Stimulated activated CD4-positive, alpha-beta T cell treated with anti-CD3 and anti-CD28 coated beads, Interleukin-12 subunit alpha, Interleukin-12 subunit beta, amount 100 ng/mL, for 4 hours (primary cell): Measurements from ENCODE around the gene CCNYL1.
A peak's percentile ranks its signal among the peaks of the same experiment; 100 is the strongest.

Source experiments
- DNase-seq: peaks from one replicate; pipeline ENCODE4 v3.0.0-alpha.2; 2020

Gene CCNYL1

DNA sequence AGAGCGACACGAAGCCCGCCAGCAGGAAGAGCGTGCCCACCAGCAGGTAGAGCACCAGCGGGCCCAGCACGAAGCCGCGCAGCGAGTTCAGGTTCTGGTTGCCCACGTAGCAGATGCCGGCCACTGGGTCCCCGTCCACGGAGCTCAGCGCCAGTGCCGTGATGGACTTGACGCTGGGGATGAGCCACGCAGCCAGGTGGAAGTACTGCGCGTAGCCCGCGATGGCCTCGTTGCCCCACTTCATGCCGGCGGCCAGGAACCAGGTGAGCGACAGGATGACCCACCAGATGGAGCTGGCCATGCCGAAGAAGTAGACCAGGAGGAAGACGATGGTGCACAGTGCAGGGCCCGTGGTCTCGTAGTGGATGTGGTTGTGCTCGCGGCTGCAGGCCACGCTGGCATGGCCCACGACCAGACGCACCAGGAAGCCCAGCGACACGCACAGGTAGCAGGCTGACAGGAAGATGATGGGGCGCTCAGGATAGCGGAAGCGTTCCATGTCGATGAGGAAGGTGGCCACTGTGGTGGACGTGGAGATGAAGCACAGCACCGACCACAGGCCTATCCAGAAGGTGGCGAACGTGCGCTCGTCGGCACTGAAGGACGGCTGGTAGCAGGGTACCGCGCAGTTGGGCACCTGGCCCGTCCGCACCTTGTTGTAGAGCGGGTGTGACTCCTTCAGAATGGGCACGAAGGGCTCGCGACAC lies 56.2 kb downstream of the CCNYL1 start:
- DNase-seq = peak; percentile 6

DNA sequence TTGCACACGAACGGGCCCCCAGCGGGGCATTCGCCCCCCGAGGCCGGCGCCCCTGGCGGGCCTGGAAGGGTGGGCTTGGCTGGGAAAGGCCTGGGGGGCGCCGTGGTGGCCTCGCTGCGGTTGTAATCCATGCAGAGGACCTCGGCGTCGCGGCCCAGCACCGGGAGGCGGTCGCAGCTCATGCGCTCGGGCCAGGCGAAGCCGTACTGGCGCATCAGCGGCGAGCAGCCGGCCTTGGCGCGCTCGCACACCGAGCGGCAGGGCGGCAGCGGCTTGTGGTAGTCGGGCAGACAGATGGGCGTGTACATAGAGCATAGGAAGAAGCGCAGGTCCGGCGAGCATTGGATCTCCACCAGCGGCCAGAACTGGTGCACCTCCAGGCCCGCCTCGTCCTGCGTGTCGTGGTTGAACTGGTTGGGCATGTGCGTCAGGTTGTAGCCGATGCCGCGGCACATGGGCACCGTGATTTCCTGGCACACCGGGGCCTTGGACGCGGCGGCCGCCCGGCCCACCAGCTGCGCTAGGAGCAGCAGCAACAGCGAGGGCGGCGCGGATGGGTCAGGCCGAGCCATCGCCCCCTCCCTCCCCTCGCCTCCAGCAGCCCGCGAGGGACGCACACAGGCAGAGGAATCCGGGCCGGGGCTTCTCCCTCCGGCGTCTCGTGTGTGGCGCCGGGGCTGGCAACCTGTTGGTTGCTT lies 56.9 kb downstream of the CCNYL1 start:
- DNase-seq = peak; percentile 13

DNA sequence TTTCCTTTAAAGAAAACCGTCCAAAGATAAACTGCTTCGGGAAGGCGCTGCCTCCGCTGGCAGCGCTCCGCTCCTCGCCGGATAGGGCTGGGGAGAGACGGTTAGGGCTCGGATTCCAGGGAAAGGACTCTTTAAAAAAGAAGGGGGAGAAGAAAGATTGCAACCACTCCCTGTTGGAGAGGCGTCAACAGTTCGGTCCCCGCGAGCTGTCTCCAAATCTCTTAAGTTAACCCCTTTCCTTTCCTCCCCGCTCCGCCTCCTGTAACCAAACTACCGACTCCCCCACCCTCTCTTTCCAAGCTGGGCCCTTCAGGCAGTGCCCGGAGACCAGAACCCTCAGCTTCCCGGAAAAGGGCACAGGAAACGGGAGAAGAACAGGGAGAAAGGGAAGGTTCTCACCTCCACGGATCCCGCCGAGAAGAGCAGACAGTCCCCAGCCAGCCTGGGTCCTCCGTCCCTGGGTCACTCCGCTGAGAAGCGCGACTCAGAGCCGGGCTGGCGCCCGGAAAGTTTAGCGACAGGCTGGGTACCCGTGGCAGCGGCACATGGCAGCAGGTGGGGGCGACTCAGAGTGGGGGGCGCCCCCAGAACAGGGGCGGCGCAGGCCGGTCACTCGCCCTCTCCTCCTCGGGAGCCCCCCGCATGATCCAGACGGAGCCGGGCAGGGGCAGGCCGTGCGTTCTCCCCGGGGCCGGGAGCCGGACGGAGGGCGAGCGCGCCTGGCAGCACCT lies 57.6 kb downstream of the CCNYL1 start:
- DNase-seq = peak; percentile 6

DNA sequence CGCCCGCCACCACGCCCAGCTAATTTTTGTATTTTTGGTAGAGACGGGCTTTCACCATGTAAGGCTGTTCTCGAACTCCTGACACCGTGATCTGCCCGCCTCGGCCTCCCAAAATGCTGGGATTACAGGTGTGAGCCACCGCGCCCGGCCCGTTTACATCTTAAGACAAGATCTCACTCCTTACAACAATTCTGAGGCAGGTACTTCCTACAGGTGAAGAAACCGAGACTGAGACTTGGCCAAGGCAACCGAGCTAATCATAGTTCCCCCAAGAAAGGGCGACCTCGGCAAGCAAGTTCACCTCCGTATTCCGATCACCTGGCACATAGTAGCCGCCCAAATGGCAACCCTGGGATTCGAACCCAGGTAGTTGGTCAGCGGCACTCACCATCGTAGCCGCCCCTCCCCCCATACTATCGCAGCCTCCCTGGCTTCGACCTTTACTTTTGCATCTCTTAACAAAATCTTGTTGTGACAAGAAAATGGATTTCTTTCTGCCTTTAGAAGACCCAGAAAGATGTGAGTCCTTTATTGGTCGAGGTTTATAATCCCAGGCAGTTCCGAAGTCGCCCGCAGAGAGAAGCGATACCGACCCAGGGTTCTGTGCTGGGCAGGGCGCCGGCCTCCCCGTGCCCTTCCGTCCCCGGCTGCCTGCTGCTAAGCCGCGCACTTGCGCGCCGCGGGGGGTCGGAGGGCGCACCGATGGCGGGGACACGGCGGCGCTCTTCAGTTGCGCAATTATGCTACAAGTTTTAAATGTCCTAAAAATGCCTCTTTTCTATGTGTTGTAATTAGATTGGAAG lies 59.4 kb downstream of the CCNYL1 start:
- peak; percentile 1 for DNase-seq

DNA sequence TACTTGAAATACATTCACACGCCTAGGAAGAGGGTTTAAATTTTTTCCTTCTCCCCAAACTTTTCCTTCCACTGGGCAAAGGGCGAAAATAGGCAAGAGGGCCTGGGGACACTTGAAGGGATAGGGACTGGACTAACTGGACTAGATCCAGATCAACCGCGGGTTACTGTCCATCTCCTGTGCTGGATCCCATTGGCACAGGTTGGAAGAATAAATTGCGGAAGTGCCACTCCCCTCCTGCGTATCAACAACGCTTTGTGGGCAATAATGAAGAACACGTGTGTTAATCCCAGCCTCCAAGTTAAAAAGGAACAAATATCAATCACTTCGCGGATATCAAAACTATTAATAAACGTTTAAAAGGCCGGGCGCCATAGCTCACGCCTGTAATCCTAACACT lies 60.0 kb downstream of the CCNYL1 start:
- no peak for DNase-seq

DNA sequence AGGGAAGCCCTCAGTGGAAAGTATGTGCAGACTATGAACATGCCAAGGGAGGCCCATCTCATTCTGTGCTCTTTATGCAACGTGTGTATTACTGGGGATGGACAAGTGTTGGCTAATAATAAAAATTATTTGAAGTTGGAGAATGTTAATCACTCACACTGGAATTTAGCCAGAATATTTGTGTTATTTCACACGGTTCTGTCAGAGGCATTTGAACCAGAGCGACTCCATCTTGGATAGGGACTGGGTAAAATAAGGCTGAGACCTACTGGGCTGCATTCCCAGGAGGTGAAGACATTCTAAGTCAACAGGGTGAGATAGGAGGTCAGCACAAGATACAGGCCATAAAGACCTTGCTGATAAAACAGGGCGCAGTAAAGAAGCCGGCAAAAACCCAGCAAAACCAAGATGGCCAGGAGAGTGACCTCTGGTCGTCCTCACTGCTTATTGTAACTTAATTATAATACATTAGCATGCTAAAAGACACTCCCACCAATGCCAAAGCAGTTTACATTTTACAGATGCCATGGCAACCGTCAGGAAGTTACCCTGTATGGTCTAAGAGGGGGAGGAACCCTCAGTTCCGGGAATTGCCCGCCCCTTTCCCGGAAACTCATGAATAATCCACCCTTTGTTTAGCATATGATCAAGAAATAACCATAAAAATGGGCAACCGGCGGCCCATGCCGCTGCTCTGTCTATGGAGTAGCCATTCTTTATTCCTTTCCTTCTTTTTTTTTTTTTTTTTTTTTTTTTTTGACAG lies 60.8 kb downstream of the CCNYL1 start:
- peak; percentile 7 for DNase-seq

DNA sequence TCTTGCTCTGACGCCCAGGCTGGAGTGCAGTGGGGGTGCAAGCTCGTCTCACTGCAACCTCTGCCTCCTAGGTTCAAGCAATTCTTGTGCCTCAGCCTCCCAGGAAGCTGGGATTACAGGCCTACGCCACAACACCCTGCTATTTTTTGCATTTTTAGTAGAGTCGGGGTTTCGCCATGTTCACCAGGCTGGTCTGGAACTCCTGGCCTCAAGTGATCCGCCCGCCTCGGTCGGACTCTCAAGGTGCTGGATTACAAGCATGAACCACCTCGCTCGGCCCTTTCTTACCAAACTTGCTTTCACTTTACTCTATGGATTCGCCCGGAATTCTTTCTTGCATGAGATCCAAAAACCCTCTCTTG lies 61.4 kb downstream of the CCNYL1 start:
- no peak for DNase-seq

DNA sequence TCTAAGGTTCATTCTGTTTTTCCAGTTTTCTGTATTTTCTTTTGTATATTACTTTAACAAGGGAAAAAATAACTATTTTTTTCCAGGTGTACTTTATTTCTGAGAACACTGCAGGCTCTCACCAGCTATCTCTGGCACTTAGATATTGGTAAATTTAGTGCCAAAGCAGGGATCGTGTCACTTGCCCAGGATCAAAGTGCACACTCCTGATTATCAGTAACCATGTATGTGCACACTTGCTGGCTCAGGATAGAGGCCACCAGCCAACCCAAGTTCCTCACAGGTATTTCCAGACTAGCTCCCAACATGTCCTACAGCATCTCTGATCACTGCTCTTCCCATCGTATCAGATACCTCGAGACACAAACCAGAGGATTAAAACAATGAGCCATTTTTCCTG lies 64.0 kb downstream of the CCNYL1 start:
- DNase-seq = no peak

DNA sequence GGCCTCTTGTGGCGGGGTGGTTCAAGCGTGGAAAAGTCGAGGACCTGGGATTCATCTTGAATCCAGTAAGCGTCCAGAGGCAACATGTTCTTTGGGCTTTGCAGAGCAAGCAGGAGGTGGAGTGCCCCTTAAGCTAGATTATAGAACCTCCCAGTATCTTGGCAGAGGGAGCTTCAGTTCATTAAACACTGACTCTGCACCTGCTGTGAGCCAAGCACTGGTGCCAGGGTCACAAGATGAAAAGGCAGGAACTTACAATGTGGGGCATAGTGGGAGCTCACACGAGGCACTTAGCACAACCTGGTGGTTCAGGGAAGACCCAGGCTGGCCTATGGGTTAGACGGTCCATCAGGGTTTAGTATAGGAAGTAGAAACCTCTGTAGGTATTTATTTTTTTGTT lies 65.7 kb downstream of the CCNYL1 start:
- no peak for DNase-seq

DNA sequence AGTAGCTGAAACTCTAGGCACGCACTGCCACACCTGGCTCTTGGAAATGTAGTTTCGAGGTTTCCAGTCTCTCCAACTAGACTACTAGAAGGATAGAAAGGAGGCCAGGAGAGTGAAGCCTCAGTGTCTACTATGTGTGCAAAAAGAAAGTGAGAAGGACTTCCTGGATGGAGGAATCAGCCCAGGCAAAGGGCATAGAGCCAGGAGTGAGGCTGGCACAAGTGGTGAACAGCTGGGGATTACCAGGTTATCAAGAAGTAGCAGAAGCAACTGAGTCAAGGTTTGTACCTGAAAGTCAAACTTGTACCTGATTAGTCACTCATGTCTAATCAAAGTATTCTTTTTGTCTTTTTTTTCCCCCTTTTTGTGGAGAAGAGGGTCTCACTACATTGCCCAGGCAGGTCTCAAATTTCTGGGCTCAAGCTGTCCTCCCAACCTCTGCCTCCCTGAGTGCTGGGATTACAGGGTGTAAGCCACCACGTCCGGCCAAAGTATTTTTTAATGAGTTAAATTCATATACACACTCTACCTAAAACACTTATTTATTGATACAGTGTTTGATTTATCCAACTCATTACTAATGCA lies 67.0 kb downstream of the CCNYL1 start:
- no peak for DNase-seq

DNA sequence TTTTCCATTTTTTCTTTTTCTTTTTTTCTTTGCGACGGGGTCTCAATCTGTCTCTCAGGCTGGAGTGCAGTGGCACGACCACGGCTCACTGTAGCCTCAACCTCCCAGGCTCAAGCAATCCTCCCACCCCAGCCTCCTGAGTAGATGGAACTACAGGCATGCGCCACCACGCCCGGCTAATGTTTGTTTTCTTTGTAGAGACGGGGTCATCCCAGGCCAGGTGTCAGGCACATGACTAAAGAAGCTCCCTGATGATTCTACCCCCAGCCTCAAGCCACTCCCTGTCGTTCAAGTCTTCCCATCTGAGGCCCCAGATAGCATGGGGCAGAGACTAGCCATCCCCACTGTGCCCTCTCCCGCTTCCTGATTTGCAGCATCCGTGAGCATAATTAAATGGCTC lies 68.1 kb downstream of the CCNYL1 start:
- no peak for DNase-seq

DNA sequence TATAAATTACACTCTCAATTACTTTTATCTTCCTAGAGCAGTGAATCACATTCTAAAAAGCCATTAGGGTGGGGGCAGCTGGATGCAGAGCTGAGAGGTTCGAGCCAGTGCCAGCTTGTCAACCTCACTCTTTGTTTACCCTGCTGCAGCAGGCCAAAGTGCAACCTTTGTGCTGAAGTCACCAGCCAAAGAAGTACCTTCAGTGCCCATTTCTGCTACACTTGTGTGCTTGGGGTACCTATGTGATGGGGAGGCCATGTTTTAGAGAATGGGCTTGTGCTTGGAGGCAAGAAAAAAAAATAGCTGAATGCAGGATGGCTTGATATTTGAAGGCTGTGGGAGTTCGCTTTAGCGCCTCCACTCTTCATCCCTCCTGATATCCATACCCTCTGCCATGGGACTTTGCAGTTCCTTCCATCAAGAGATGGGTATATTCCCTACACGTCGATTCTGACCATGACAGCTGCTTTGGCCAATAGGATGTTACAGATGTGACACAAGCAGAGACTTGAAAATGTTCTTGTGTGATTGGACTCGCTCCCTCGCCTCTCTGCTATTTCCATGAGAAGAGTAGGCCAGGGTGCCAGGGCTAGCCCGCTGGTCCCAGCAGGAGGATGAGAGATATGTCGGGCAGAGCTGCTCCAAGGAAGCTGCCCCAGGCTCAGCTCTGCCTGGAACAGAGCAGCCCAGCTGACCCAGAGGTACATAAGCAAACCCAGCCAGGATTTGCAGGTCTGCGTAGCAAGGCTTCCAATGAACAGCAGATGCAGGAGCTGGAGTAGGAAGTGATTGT lies 71.0 kb downstream of the CCNYL1 start:
- DNase-seq = no peak

DNA sequence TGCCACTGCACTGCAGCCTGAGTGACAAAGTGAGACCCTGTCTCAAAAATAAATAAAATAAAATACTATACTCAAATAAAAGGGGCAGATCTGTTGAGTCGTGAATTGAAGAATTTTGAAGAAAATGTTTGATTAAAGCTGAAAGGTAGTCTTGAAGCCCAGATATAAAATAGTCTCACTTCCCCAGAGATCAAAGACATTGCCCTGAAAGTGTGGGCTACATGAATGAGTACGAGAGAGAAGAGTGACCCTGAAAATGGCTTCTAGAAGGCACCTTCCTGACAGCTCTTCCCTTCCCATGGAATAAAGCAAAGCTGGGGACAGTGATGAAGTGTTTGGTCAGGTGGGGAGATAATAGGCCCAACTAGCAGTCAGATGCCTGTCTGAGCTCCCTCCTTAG lies 72.1 kb downstream of the CCNYL1 start:
- DNase-seq = no peak

DNA sequence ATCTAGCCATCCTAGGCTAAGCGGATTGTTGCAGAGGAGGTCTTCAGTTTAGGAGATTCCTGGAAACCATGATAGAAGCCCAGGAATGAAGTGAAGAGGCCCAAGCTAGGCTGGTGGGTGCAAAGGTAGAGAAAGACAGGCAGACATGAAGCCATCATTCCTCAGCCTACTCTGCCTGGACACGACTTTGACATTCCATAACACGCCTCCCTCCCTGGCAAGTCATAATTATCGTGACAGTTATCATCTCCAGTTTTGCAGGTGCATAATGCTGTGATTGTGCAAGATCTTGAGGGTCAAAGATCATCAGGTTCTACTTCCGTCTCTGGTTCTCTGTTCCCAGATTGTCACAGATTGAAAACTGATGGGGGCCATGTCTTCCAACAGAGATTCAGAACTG lies 73.5 kb downstream of the CCNYL1 start:
- no peak for DNase-seq

DNA sequence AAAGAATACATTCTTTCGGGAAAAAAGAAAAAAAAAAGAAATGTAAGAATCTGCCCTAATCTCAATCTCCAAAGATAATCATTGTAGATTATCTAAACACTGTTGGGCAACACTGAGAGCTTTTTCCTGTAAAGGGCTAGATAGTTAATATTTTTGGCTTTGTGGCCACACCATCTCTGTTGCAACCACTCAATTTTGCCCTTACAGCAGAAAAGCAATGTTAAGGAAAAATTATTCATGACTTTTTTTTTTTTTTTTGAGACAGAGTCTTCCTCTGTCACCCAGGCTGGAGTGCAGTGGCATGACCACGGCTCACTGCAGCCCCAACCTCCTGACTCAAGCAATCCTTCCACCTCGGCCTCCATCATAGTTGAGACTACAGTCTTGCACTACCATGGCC lies 75.6 kb downstream of the CCNYL1 start:
- no peak for DNase-seq

DNA sequence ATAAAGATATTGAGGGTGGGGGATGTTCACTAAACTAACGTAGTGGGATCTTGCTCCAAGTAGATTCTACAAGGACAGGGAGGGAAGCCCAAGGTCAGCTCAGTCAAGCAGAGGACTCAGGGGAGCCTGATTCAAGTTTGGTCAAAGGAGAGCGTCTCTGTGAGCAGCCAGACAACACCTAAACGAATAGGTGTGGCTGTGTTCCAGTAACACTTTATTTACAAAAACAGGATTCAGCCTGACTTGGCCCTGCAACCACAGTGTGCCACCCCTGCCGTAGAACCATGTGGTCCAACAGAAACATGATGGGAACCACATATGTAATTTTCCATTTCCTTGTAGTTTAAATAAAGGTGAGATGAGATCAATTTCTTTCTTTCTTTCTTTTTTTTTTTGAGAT lies 76.4 kb downstream of the CCNYL1 start:
- DNase-seq = no peak

DNA sequence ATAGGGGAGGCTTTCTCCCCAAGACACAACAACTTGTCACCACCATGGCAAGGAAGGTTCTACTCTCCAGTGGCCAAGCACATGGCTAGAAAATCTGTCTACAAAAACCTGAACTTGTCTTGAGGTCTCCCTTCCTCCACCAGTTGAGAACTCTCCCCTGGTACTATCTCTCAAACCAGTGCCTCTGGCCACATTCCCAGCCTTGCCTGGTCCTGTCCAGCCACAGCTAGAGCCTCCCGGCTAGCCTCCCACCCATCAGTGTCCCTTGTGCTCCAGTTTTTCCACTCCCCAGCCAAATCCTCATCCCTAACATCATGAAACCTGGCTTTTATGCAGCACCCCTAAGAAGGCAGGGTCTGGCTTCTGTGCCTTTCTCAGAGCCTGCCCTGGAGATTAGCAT lies 79.5 kb downstream of the CCNYL1 start:
- no peak for DNase-seq

DNA sequence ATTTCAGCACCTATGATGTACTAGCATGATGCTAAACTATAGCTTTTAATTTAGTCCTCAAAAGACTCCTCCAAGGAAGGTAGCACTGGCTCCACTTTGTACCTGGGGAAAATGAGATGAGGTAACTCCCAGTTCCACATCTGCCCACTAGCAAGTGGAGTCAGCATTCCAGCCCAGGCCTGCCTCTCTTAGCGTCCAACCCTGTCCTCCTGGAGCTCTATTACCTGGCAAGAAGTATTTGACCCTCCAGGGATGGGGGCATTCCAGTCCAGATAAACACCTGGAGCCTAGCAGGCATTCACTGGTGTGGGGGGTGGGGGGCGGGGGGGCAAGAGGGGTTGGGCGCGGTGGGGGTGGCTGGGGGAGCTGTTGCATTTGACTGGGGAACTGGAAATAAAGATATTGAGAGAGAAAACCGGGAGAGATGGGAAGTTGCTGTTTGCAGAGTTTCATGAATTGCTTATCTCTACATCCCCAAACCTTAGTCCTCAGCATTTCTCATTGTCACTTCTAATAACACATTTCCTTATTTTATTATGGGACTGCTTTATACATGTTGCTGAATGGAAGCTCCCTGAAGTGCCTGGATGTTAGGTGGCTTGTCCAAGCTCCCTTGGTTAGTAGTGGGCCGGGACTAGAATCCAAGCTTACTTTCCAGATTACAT lies 80.3 kb downstream of the CCNYL1 start:
- DNase-seq = no peak

DNA sequence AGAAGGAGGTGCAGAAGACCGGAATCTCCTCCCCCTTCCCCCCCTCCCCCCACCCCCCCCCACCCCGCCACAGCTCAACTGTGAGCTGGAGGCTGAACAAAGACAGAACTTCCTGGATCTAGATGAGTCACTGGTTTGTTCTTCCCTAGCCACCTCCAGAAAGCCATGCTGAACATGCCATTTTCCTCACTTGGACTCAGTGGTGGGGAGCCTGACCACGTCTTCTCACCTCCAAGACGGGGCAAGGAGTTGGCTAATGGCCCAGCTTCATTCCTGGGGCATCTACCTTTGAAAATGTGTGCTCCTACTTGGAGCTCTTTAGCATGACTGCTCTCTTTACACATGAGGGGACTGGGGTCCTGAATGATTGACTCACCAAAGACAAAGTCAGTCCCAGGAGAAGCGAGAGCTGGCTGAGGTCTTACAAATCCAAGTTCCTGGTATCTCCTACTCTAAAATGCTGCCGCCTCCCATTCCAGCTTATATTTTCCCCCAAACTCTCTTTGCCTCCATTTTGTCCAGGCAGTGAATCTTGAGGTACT lies 80.9 kb downstream of the CCNYL1 start:
- DNase-seq = no peak

DNA sequence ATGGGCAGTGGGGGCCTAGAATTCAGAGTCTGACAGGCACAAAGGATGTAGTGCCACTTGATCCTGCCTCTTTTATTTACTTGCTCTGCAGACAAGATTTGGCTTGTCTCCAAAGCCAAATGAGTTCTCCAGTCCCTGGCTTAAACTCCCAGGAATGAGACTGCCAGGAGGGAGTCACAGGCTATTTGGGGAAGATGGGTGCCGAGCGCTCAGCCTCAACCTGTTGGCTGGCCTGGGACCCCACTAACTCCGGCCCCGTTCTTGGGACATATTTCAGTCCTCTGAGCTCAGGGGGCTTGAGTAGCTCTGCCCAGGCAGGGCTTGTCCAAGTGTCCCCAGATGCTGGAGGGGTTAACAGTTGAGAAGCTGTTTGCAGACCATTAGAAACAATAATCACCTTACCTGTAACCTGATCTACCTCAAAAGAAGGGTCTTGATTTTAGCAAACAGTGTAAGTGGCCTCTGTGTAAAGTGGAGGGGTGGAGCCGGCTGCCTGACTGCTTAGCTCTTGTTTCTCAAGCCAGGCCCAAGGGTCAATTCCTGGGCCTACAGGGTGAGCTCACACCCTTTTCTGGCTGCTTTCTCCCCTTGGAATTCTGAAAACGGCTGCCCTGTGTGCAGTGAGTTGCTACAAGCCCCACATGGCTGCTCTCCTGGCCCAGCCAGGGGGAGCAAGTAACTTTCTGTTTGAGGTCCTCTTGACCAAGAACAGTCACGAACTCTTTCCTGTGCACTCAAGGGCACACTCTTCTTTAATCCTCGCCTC lies 85.3 kb downstream of the CCNYL1 start:
- DNase-seq = no peak
